Measurements from ENCODE around the gene MAPK14. TPM values are rescaled to one million over a fixed set of nuclear protein-coding genes. Genes with fewer than 3 reads are reported as not detected.

The MAPK14 gene
- total and polyA plus RNA-seq, 10 of the 15 experiments (the other 5 are each of a cell fraction or from before 2014, with no cell fraction given), result 12.5 to 59.5 (median 43.0) TPM

GRCh38 chr6:36149476-36149875, 121.9 kb downstream of the MAPK14 start (continued):
- TF ChIP-seq ZBTB11 (CRISPR knock-in tag; IDR thresholded peaks at IDR 0.05) (no peak), SREBF1 (IDR thresholded peaks at IDR 0.05; ENCODE audit: low read length) (no peak), POLR2AphosphoS5 (IDR thresholded peaks at IDR 0.05; ENCODE audit: low read length) (no peak), TCF7 (IDR thresholded peaks at IDR 0.05; ENCODE audit: borderline replicate concordance) (no peak), BCLAF1 (IDR thresholded peaks at IDR 0.05) (no peak)

GRCh38 chr6:36150283-36150682, 122.7 kb downstream of the MAPK14 start:
- Histone ChIP-seq H3K9me3 (replicated peaks; ENCODE audit: control insufficient read depth, insufficient read depth, low read length) (no peaks in the 10 kb centered on the region; the same call in 2 of the 3 replicates), H3K4me3 (no peak overlapping the region), H3K36me3 (ENCODE audit: control insufficient read depth in 2 of 2, insufficient read depth in 2 of 2, low read length in 1 of 2) (no peaks in the 10 kb centered on the region), H3K9ac (ENCODE audit: control insufficient read depth, insufficient read depth, low read length) (no peak overlapping the region), H4K20me1 (ENCODE audit: control insufficient read depth, insufficient read depth) (no peaks in the 10 kb centered on the region), H3K4me1 (ENCODE audit: control insufficient read depth, insufficient read depth, low read length) (no peaks in the 10 kb centered on the region), H3K79me2 (ENCODE audit: control insufficient read depth, insufficient read depth, low read length) (no peaks in the 10 kb centered on the region), H3K27ac (ENCODE audit: control insufficient read depth, insufficient read depth) (no peak overlapping the region), H2AFZ (ENCODE audit: control insufficient read depth, low read depth, low read length) (no peak overlapping the region), H3K27me3 (replicated peaks in 1 of 2; ENCODE audit: control insufficient read depth in 2 of 2, insufficient read depth in 2 of 2, low read length in 1 of 2) (no peaks in the 10 kb centered on the region), H3K4me2 (ENCODE audit: control insufficient read depth, insufficient read depth) (no peak overlapping the region)
- WGBS (ENCODE audit: insufficient coverage, insufficient replicate concordance, low lambda C conversion rate, missing lambda C conversion rate), result 67% methylated on average over 3 of the region's 3 CpGs
- CTCF ChIA-PET, result interaction anchor here (1.2 kb wide), 1 partner anchor 19 kb away, joined by 3 read pairs; no protein-coding TSS in a partner anchor
- ATAC-seq, result no peak
- intact Hi-C loops (cut with micrococcal nuclease; ENCODE audit: unreplicated experiment), result no loop called here
- POLR2A ChIA-PET, result no interaction called here
- no TSS peak for BruUV-seq (replicated peaks)
- RAD21 ChIA-PET (ENCODE audit: unreplicated experiment), result no interaction called here
- no peak for DNase-seq (ENCODE audit: low read depth, low spot score)
- SMC1A ChIA-PET (ENCODE audit: uncharacterized antibody, unreplicated experiment), result interaction anchor here (1.2 to 1.4 kb wide), 3 partner anchors 18 to 55 kb away, joined by 3 to 4 read pairs (median 4); no protein-coding TSS in a partner anchor
- no peak for FAIRE-seq
- TF ChIP-seq RELA (IDR thresholded peaks at IDR 0.05; ENCODE audit: borderline replicate concordance, partially characterized antibody), result no peak
- TF ChIP-seq BCLAF1 (IDR thresholded peaks at IDR 0.05), result no peak
- no peak for TF ChIP-seq ZNF217 (IDR thresholded peaks at IDR 0.05)
- TF ChIP-seq NR2F1 (conservative IDR thresholded peaks at IDR 0.05), result no peak
- TF ChIP-seq NBN (IDR thresholded peaks at IDR 0.05), result no peak
- in situ Hi-C loops (cut with MboI), result no loop called here
